Activated naive CD8-positive, alpha-beta T cell (primary cell): ENCODE results near the gene METTL15.
"Not testable (repeated sequence)": the region's sequence is repeated elsewhere in the genome, so short reads cannot be mapped to it uniquely, and the experiment has no call there.

Experiments used
- H3K27ac Mint-ChIP-seq: one replicate; pipeline ENCODE4 v1.8.0; 2021; ENCODE audit warnings: mixed read lengths
- H3K27me3 Mint-ChIP-seq: one replicate; pipeline ENCODE4 v1.8.0; 2021; ENCODE audit warnings: mixed read lengths
- H3K36me3 Mint-ChIP-seq: one replicate; pipeline ENCODE4 v1.8.0; 2021; ENCODE audit warnings: mixed read lengths
- H3K4me1 Mint-ChIP-seq: one replicate; pipeline ENCODE4 v1.8.0; 2021; ENCODE audit warnings: low read depth, mixed read lengths
- H3K4me3 Mint-ChIP-seq: one replicate; pipeline ENCODE4 v1.8.0; 2021; ENCODE audit warnings: mild to moderate bottlenecking, mixed read lengths
- H3K9me3 Mint-ChIP-seq: one replicate; pipeline ENCODE4 v1.8.0; 2021; ENCODE audit warnings: low read depth, mixed read lengths

The METTL15 gene

DNA sequence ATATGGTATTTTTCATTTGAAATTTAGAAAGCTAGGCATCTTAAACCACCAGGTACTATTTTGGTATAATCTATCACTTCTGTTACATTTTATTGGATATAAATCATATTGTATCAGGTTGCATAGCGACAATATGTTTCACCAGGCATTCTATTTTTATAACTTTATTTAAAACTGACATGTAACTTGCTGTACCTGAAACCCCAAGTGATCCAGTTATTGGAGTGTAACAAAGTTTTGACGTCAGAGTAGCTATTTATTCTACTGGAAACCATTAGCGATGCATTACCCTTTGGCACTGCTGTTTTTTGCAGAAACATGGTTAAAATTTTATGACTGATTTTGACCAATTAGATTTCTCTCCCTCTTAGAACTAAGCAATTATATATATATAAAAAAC, 160.7 kb downstream of the METTL15 start:
- H3K4me3 Mint-ChIP-seq = no peak overlapping the region
- H3K9me3 Mint-ChIP-seq = peaks cover 17% of the 10 kb centered on the region
- H3K4me1 Mint-ChIP-seq = no peaks in the 10 kb centered on the region
- peaks cover 34% of the 10 kb centered on the region for H3K36me3 Mint-ChIP-seq
- H3K27ac Mint-ChIP-seq = no peak overlapping the region
- no peaks in the 10 kb centered on the region for H3K27me3 Mint-ChIP-seq

DNA sequence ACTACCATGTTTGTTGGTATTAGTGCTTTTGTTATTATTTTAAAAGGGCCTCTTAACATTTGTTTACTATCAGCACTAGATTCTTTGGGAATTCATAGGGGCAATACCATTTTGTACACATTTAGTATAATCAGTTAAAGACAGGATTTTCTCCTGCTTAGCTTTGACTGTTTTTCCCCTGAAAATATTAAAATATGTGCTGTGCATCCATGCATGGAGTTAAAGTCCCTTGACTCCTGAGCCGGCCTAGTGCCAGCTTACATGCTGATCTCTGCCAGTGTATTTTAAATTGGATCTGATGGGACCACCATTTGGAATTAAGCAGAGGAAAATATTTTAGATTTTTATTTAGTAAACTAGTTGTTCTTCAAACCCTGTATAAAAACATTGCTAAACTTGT, 161.4 kb downstream of the METTL15 start:
- no peaks in the 10 kb centered on the region for H3K4me1 Mint-ChIP-seq

GRCh38 chr11:28272247-28272646, 164.1 kb downstream of the METTL15 start:
- H3K27ac Mint-ChIP-seq, H3K4me1 Mint-ChIP-seq, H3K4me3 Mint-ChIP-seq, H3K27me3 Mint-ChIP-seq: not testable (repeated sequence)
- Mint-ChIP-seq H3K9me3 (peaks cover 10% of the 10 kb centered on the region), H3K36me3 (peaks cover 32% of the 10 kb centered on the region)

More for the DNA sequence above, 161.4 kb downstream of the METTL15 start:
- Mint-ChIP-seq H3K27ac (no peak overlapping the region), H3K27me3 (no peaks in the 10 kb centered on the region), H3K9me3 (peaks cover 17% of the 10 kb centered on the region), H3K4me3 (no peak overlapping the region), H3K36me3 (peaks cover 33% of the 10 kb centered on the region)

DNA sequence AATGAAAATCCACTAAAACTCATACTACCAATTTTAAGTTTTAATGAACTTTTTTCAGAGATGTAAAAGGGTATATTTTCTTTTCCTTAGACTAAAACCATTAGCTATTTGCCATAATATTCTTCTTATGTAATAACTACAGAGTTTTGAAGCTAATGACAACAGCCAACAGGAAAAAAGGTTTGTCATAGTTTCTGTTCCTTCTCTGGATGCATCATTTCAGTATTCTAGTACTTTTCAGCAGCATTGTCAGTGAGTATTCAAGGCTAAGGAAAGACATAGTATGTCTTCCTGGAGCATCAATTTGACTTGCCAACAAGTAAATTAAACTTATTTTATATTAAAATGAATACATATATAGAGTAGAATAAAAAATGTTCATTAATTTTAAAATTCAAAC, 166.0 kb downstream of the METTL15 start:
- no peak overlapping the region for H3K4me3 Mint-ChIP-seq
- H3K27ac Mint-ChIP-seq = no peak overlapping the region
- peaks cover 34% of the 10 kb centered on the region for H3K36me3 Mint-ChIP-seq
- H3K27me3 Mint-ChIP-seq = no peaks in the 10 kb centered on the region
- H3K9me3 Mint-ChIP-seq = peaks cover 10% of the 10 kb centered on the region
- no peaks in the 10 kb centered on the region for H3K4me1 Mint-ChIP-seq

- Mint-ChIP-seq H3K36me3 (peaks cover 15% of the 10 kb centered on the region), H3K27ac (no peak overlapping the region), H3K9me3 (peaks cover 6% of the 10 kb centered on the region), H3K4me1 (no peaks in the 10 kb centered on the region), H3K27me3 (no peaks in the 10 kb centered on the region), H3K4me3 (no peak overlapping the region)
These were observed 176.0 kb downstream of the METTL15 start for GRCh38 chr11:28284196-28284595.

- H3K27me3 Mint-ChIP-seq = no peaks in the 10 kb centered on the region
- H3K4me1 Mint-ChIP-seq = no peaks in the 10 kb centered on the region
- H3K4me3 Mint-ChIP-seq = no peak overlapping the region
- H3K27ac Mint-ChIP-seq = no peak overlapping the region
- no peaks in the 10 kb centered on the region for H3K9me3 Mint-ChIP-seq
- peaks cover 18% of the 10 kb centered on the region for H3K36me3 Mint-ChIP-seq
These were observed 181.3 kb downstream of the METTL15 start for GRCh38 chr11:28289444-28289843.

DNA sequence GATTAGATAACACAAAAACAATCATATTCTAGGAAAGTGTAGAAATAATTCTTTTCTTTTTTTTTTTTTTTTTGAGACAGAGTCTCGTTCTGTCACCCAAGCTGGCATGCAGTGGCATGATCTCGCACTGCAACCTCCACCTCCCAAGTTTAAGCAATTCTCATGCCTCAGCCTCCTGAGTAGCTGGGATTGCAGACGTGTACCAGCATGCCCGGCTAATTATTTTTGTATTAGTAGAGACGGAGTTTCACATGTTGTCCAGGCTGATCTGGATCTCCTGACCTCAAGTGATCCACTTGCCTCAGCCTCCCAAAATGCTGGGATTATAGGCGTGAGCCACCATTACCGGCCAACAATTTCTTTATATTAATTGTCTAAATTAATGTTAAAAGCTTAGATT, 182.8 kb downstream of the METTL15 start:
- not testable (repeated sequence) for H3K4me3 Mint-ChIP-seq, H3K27me3 Mint-ChIP-seq, H3K9me3 Mint-ChIP-seq, H3K4me1 Mint-ChIP-seq, H3K27ac Mint-ChIP-seq
- H3K36me3 Mint-ChIP-seq = peaks cover 18% of the 10 kb centered on the region

GRCh38 chr11:28296426-28296825, 188.2 kb downstream of the METTL15 start:
- Mint-ChIP-seq H3K27ac (no peak overlapping the region), H3K27me3 (no peaks in the 10 kb centered on the region), H3K4me3 (no peak overlapping the region), H3K4me1 (no peaks in the 10 kb centered on the region), H3K9me3 (no peaks in the 10 kb centered on the region), H3K36me3 (peaks cover 35% of the 10 kb centered on the region)

DNA sequence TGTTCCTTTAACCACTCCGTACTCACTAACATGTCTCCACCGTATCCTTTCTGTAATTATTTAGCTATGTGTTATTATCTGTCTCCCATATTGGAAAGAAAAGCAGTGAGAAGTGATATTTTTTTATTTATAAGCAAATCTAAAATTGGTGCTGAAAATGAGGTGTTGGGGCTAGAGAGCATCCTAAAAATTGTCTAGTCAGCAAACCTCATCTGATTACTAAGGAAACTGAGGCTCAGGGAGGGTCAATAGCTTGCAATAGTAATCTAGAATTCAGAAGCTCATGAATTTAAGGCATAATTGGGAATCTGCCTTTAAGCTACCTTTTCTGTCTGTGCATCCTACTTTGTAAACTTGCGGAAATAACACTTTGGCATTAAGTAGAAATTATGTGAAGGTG, 190.0 kb downstream of the METTL15 start:
- Mint-ChIP-seq H3K4me1 (no peaks in the 10 kb centered on the region), H3K27me3 (no peaks in the 10 kb centered on the region), H3K27ac (no peak overlapping the region), H3K4me3 (no peak overlapping the region), H3K9me3 (no peaks in the 10 kb centered on the region), H3K36me3 (peaks cover 35% of the 10 kb centered on the region)

GRCh38 chr11:28303477-28304191, 195.4 kb downstream of the METTL15 start:
- Mint-ChIP-seq H3K27ac (no peak overlapping the region), H3K9me3 (peaks cover 5% of the 10 kb centered on the region), H3K27me3 (no peaks in the 10 kb centered on the region), H3K4me3 (no peak overlapping the region), H3K36me3 (peaks cover 38% of the 10 kb centered on the region), H3K4me1 (no peaks in the 10 kb centered on the region)

GRCh38 chr11:28315440-28315839, 207.3 kb downstream of the METTL15 start:
- Mint-ChIP-seq H3K36me3 (peaks cover 36% of the 10 kb centered on the region), H3K27me3 (no peaks in the 10 kb centered on the region), H3K4me1 (no peaks in the 10 kb centered on the region), H3K27ac (no peak overlapping the region), H3K4me3 (no peak overlapping the region), H3K9me3 (no peaks in the 10 kb centered on the region)

DNA sequence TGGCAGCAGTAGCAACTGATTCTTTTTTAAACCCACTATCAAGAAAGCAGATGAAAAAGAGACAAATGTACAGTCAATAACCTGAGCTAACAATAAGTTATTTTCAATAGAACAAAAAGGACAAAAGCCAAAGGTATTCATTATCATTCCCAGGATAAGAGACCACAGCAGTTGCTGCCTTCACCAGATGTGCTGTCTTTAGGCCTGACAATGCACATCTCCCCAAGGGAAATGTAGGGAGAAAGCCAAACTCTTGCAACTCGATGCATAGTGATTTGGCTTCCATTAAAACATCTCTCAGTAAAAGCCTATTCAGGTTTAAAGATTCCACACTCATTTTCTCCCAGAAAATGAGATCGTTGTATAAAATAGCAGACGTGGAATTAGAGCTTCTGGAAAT, 210.7 kb downstream of the METTL15 start:
- Mint-ChIP-seq H3K9me3 (no peaks in the 10 kb centered on the region), H3K4me3 (no peak overlapping the region), H3K27me3 (no peaks in the 10 kb centered on the region), H3K27ac (no peak overlapping the region), H3K4me1 (no peaks in the 10 kb centered on the region), H3K36me3 (peaks cover 36% of the 10 kb centered on the region)

- Mint-ChIP-seq H3K27ac (peak overlapping the region; percentile 3), H3K4me1 (no peaks in the 10 kb centered on the region), H3K27me3 (no peaks in the 10 kb centered on the region), H3K9me3 (no peaks in the 10 kb centered on the region), H3K36me3 (peaks cover 19% of the 10 kb centered on the region), H3K4me3 (no peak overlapping the region)
These were observed 215.4 kb downstream of the METTL15 start for GRCh38 chr11:28323621-28324020.

DNA sequence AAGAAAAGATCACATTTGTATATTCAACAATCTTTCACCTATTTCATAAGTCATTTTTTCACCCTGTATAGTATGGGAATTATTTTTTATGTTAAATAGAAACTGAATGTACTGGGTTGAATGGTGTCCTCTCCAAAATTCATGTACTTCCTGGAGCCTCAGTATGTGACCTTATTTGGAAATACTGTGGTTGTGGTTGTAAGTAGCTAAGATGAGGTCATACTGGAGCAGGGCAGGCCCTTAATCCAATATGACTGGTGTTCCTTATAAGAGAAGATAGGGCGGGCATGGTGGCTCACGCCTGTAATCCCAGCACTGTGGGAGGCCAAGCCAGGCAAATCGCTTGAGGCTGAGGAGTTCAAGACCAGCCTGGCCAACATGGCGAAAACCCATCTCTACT, 224.2 kb downstream of the METTL15 start:
- H3K9me3 Mint-ChIP-seq, H3K27ac Mint-ChIP-seq, H3K4me1 Mint-ChIP-seq, H3K27me3 Mint-ChIP-seq, H3K4me3 Mint-ChIP-seq: not testable (repeated sequence)
- peaks cover 13% of the 10 kb centered on the region for H3K36me3 Mint-ChIP-seq

GRCh38 chr11:28337701-28338100, 229.5 kb downstream of the METTL15 start:
- H3K27ac Mint-ChIP-seq = no peak overlapping the region
- peaks cover 35% of the 10 kb centered on the region for H3K9me3 Mint-ChIP-seq
- H3K27me3 Mint-ChIP-seq = no peaks in the 10 kb centered on the region
- peaks cover 6% of the 10 kb centered on the region for H3K36me3 Mint-ChIP-seq
- no peak overlapping the region for H3K4me3 Mint-ChIP-seq
- H3K4me1 Mint-ChIP-seq = no peaks in the 10 kb centered on the region

DNA sequence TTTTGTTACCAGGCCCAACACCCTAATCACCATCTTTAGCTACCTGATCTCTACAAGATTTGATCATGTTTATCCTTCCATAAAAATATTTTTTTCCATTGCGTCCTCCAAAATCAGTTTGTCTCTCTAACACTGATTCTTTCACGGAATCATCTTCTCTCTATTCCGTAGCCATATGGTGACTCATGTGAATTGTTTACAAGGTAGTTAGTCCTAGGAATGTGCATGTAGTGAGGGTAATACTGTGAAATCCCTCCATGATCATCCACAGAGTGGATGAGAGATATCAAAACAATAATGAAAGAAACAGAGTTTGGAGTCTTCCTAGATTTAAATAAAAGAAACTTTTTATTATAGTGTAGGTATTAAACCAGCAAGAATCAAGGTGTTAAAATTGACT, 230.2 kb downstream of the METTL15 start:
- Mint-ChIP-seq H3K36me3 (peaks cover 6% of the 10 kb centered on the region), H3K4me3 (no peak overlapping the region), H3K9me3 (peaks cover 36% of the 10 kb centered on the region), H3K4me1 (no peaks in the 10 kb centered on the region), H3K27ac (no peak overlapping the region), H3K27me3 (no peaks in the 10 kb centered on the region)
